HepG2 (cell line): ENCODE data around the gene PLXNB2. TPM values are rescaled to one million over a fixed set of nuclear protein-coding genes. Genes with fewer than 3 reads are reported as not detected.

Experiments
- ATAC-seq: fragments of 200-7000 bp; cut with Tn5 transposase; 3 replicates; pipeline ENCODE4 v1.9.1; 2020; ENCODE audit warnings: mild to moderate bottlenecking, moderate library complexity
- BruUV-seq: library from RNA; stranded (reverse); fragments of 400-500 nt; replicated peaks from 2 replicates; lab custom pipeline; 2021; lab: Mats Ljungman, UMichigan
- CTCF ChIA-PET: fragments of 300-600 bp; formaldehyde crosslinking; extraction: SDS; loops from one replicate; lab custom pipeline; 2021; ENCODE audit warnings: low total read pairs, inconsistent platforms, low intra/inter-chr PET ratio; lab: Yijun Ruan, JAX
- POLR2A ChIA-PET: fragments of 350-600 bp; sonication (Branson Sonifier 250); formaldehyde crosslinking; loops from one replicate; lab custom pipeline; 2020; ENCODE audit warnings: antibody characterized with exemption, inconsistent platforms; lab: Yijun Ruan, JAX
- DNase-seq: peaks from one replicate; pipeline ENCODE4 v3.0.0-alpha.2; 2015; ENCODE audit warnings: low spot score
- FAIRE-seq: peaks from 3 replicates; lab custom pipeline; 2011; peaks lifted over from hg19 to GRCh38; lab: Jason Lieb, UNC
- H2AFZ ChIP-seq: one replicate; pipeline ENCODE4 v1.6.1; 2011; ENCODE audit warnings: low read length, inconsistent platforms
- H3K27ac ChIP-seq: fragments of 300-600 bp; 3 replicates; pipeline ENCODE4 v1.8.0; 2011; ENCODE audit warnings: mixed run types, mild to moderate bottlenecking, mixed read lengths, low read length, inconsistent platforms; ENCODE audit not compliant: insufficient read depth; ENCODE audit errors: extremely low read length
- H3K27me3 ChIP-seq, 2 experiments: fragments of 200-600 bp in 1 of 2; 2 replicates in 1 of 2; 3 replicates in 1 of 2; pipeline versions ENCODE4 v1.6.0 to v1.8.0; 2011; ENCODE audit warnings: low read length in 2 of 2, mild to moderate bottlenecking in 2 of 2, moderate library complexity in 2 of 2, inconsistent platforms in 1 of 2; ENCODE audit not compliant: insufficient read depth in 2 of 2, control insufficient read depth in 1 of 2
- H3K36me3 ChIP-seq, 2 experiments: fragments of 200-600 bp in 1 of 2; replicated peaks in 1 of 2; 2 replicates in 1 of 2; 3 replicates in 1 of 2; pipeline versions ENCODE4 v1.5.1 to v1.8.0; 2011; ENCODE audit warnings: low read length in 2 of 2, inconsistent platforms in 1 of 2; ENCODE audit not compliant: insufficient read depth in 2 of 2, control insufficient read depth in 1 of 2
- H3K4me1 ChIP-seq: 2 replicates; pipeline ENCODE4 v1.5.1; 2012; ENCODE audit warnings: low read length, inconsistent platforms; ENCODE audit not compliant: insufficient read depth
- H3K4me2 ChIP-seq: 2 replicates; pipeline ENCODE4 v1.6.0; 2011; ENCODE audit warnings: low read depth, low read length, inconsistent platforms
- H3K4me3 ChIP-seq, 3 experiments: fragments of 200-600 bp in 1 of 3; sonication (generic), shearing (Covaris generic) in 1 of 3; replicated peaks in 1 of 3; 2 replicates each; pipeline ENCODE4 v1.5.1; 2011 to 2016; ENCODE audit warnings: low read length in 3 of 3, inconsistent platforms in 2 of 3, low read depth in 2 of 3, mild to moderate bottlenecking in 2 of 3, control low read depth in 1 of 3, mixed read lengths in 1 of 3; ENCODE audit not compliant: insufficient read depth in 1 of 3
- H3K79me2 ChIP-seq: one replicate; pipeline ENCODE4 v1.6.1; 2011; ENCODE audit warnings: low read length, inconsistent platforms; ENCODE audit not compliant: insufficient read depth
- H3K9ac ChIP-seq: 2 replicates; pipeline ENCODE4 v1.6.0; 2011; ENCODE audit warnings: mild to moderate bottlenecking, low read depth, low read length, inconsistent platforms; ENCODE audit not compliant: insufficient read depth
- H3K9me3 ChIP-seq: 2 replicates; pipeline ENCODE4 v1.5.1; 2012; ENCODE audit warnings: mild to moderate bottlenecking, low read length
- H4K20me1 ChIP-seq: 2 replicates; pipeline ENCODE4 v1.6.0; 2011; ENCODE audit warnings: inconsistent platforms, mild to moderate bottlenecking, low read length, moderate library complexity; ENCODE audit not compliant: insufficient read depth
- BORCS8-MEF2B ChIP-seq: sonication (generic); formaldehyde crosslinking; IDR thresholded peaks from 2 replicates; pipeline ENCODE4 v1.8.0; 2022; ENCODE audit warnings: mild to moderate bottlenecking, missing genetic modification reagents
- HNRNPLL ChIP-seq: fragments of 200-400 bp; formaldehyde crosslinking; IDR thresholded peaks from 2 replicates; pipeline ENCODE4 v1.6.1; 2017; ENCODE audit warnings: mild to moderate bottlenecking, low read depth, low read length; ENCODE audit not compliant: poor library complexity, severe bottlenecking
- MEIS1 ChIP-seq: sonication (generic); formaldehyde crosslinking; IDR thresholded peaks from 2 replicates; pipeline ENCODE4 v1.9.0; 2021; ENCODE audit warnings: mild to moderate bottlenecking, missing genetic modification reagents, moderate library complexity, borderline replicate concordance
- PPARG ChIP-seq: conservative IDR thresholded peaks from 2 replicates; pipeline ENCODE4 v1.6.1; 2016; ENCODE audit warnings: missing biosample characterization, missing genetic modification reagents
- RBM22 ChIP-seq: fragments of 200-400 bp; formaldehyde crosslinking; optimal IDR thresholded peaks from 2 replicates; pipeline ENCODE3; 2017; ENCODE audit warnings: mild to moderate bottlenecking, low read length, moderate library complexity
- RBM39 ChIP-seq: fragments of 200-400 bp; formaldehyde crosslinking; IDR thresholded peaks from one replicate; pipeline ENCODE4 v1.6.1; 2018; ENCODE audit warnings: antibody characterized with exemption, mild to moderate bottlenecking, low read depth, low read length; ENCODE audit not compliant: poor library complexity, severe bottlenecking
- SOX13 ChIP-seq, 3 experiments: fragments of 450-650 bp in 1 of 3; sonication (generic) in 1 of 3; formaldehyde crosslinking in 1 of 3; IDR thresholded peaks in 2 of 3; conservative IDR thresholded peaks in 1 of 3; 2 replicates each; pipeline versions ENCODE4 v1.5.0 to v1.6.1; 2016 to 2020; ENCODE audit warnings: antibody characterized with exemption in 1 of 3, mild to moderate bottlenecking in 1 of 3, missing compliant biosample characterization in 1 of 3, missing genetic modification reagents in 1 of 3, moderate library complexity in 1 of 3
- SOX6 ChIP-seq, 2 experiments: fragments of 450-650 bp in 1 of 2; sonication (generic) in 1 of 2; formaldehyde crosslinking in 1 of 2; IDR thresholded peaks; 2 replicates each; pipeline versions ENCODE4 v1.4.0 to v1.6.1; 2017 to 2020; ENCODE audit warnings: antibody characterized with exemption in 1 of 2, mild to moderate bottlenecking in 1 of 2, missing genetic modification reagents in 1 of 2
- SP2 ChIP-seq: sonication (generic); formaldehyde crosslinking; IDR thresholded peaks from 2 replicates; pipeline ENCODE4 v1.5.1; 2020; ENCODE audit warnings: mild to moderate bottlenecking, missing genetic modification reagents
- ZNF230 ChIP-seq: sonication (generic); formaldehyde crosslinking; IDR thresholded peaks from 2 replicates; pipeline ENCODE4 v1.4.0; 2020; ENCODE audit warnings: mild to moderate bottlenecking, missing genetic modification reagents
- ZNF589 ChIP-seq: sonication (generic); formaldehyde crosslinking; conservative IDR thresholded peaks from 2 replicates; pipeline ENCODE4 v1.8.0; 2022; ENCODE audit warnings: mild to moderate bottlenecking, moderate library complexity, missing genetic modification reagents
- ZNF605 ChIP-seq: sonication (generic); formaldehyde crosslinking; IDR thresholded peaks from 2 replicates; pipeline ENCODE4 v1.8.0; 2022; ENCODE audit warnings: mild to moderate bottlenecking, missing genetic modification reagents
- ZSCAN25 ChIP-seq: sonication (generic); formaldehyde crosslinking; IDR thresholded peaks from 2 replicates; pipeline ENCODE4 v1.8.0; 2022; ENCODE audit warnings: mild to moderate bottlenecking, missing genetic modification reagents
- WGBS: methylation state at CpG from one replicate; pipeline ENCODE4 v1.1.6; 2017; ENCODE audit warnings: low lambda C conversion rate; 5-methylcytosine and 5-hydroxymethylcytosine counted together
- in situ Hi-C: cut with HindIII; loops from 2 replicates; pipeline ENCODE4 v1.10.0; 2017; ENCODE audit warnings: low pct_unique_long_range_greater_than_20kb; ENCODE audit not compliant: extremely low pct_ligation_motif_present
- intact Hi-C: fragments of 100-400 bp; cut with micrococcal nuclease; formaldehyde crosslinking; loops from one replicate; pipeline ENCODE4 v1.10.0; 2022; ENCODE audit not compliant: unreplicated experiment
- polyA plus RNA-seq, 8 experiments: library from polyadenylated mRNA; depleted of rRNA in 3 of 8; stranded (reverse) in 7 of 8; unstranded in 1 of 8; fragments of >200 nt; fragmentation: Illumina TruSeq in 4 of 8; extraction: Trizol in 4 of 8; gene quantifications; 2 replicates each; pipeline versions ENCODE4 v1.2.1 to v1.2.3, GENCODE V29; 2011 to 2016; ENCODE audit warnings: low read depth in 4 of 8, missing spikeins in 1 of 8, mixed read lengths in 1 of 8; ENCODE audit not compliant: insufficient read depth in 1 of 8
- total RNA-seq, 5 experiments: library from RNA; depleted of rRNA; stranded (reverse); fragments of >200 nt; fragmentation: Illumina TruSeq; extraction: Trizol; gene quantifications; 2 replicates each; pipeline ENCODE4 v1.2.3, GENCODE V29; 2016; ENCODE audit warnings: low read depth in 1 of 5
- TF ChIP-seq, protein P1 (sequence below): sonication (generic); formaldehyde crosslinking; IDR thresholded peaks from 2 replicates; pipeline ENCODE4 v1.5.1; 2020; ENCODE audit warnings: missing genetic modification reagents, mild to moderate bottlenecking, borderline replicate concordance
- TF ChIP-seq, protein P2 (sequence below): sonication (generic); formaldehyde crosslinking; IDR thresholded peaks from 2 replicates; pipeline ENCODE4 v1.4.0; 2020; ENCODE audit warnings: mild to moderate bottlenecking, missing genetic modification reagents, borderline replicate concordance
- TF ChIP-seq, protein P3 (sequence below): sonication (generic); formaldehyde crosslinking; IDR thresholded peaks from 2 replicates; pipeline ENCODE4 v1.8.1; 2023; ENCODE audit warnings: mild to moderate bottlenecking, missing genetic modification reagents

PLXNB2 gene
- total and polyA plus RNA-seq, 2 of the 13 experiments (the other 11 are each of a cell fraction or from before 2014, with no cell fraction given) = 32.6 to 68.9 TPM

DNA sequence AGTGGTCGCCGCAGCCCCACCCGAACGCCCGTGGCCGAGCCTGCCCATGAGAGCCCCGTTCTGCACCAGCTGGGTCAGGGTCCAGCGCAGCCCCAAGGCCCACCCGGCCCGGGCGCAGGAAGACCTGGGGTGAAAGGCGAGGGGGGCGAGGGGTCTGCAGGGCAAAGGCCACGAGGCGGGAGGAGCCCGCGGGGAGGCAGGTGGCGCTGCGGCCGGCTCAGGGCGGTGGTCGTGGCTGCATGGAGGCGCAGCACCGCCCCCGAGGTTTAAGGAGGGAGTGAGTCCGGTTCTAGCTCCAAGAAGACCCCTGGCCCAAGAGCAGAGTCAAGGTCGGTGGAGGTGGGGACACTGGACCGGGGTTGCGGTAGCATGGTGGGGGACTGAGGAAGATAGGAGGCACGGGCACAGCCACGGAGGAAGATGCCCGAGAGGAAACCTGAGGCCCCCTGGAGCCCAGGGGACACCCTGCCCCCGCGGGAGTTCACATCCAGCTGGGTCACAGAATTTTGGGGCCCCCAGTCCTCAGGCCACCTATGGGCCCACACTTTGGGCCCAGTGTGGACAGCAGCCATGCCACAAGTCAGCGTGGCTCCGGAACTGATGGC, 55.9 kb downstream of the PLXNB2 start:
- H3K79me2 ChIP-seq = peaks cover 3% of the 10 kb centered on the region
- no peaks in the 10 kb centered on the region for H3K27me3 ChIP-seq
- intact Hi-C loops = no loop called here
- H3K27ac ChIP-seq = peak overlapping the region; percentile 36
- peaks cover 3 to 6% of the 10 kb centered on the region in 2 experiments; a peak in 3 of 5 replicates for H3K36me3 ChIP-seq
- H3K9me3 ChIP-seq = no peaks in the 10 kb centered on the region
- WGBS = 45% methylated on average over 6 of the region's 36 CpGs
- H2AFZ ChIP-seq = no peak overlapping the region
- BruUV-seq = no TSS peak
- POLR2A ChIA-PET = interaction anchor here (0.6 to 2.3 kb wide), 19 partner anchors 8 to 274 kb away, joined by 3 to 14 read pairs (median 5); partner anchors contain the start of genes DENND6B, LMF2, MAPK12 and NCAPH2
- H4K20me1 ChIP-seq = no peaks in the 10 kb centered on the region
- peak overlapping the region; percentile 96 for H3K4me2 ChIP-seq
- ATAC-seq = no peak
- CTCF ChIA-PET = interaction anchor here (1.0 to 2.0 kb wide), 8 partner anchors 20 to 247 kb away, joined by 3 to 11 read pairs (median 4); partner anchors contain the start of genes DENND6B and PPP6R2
- peaks cover 37% of the 10 kb centered on the region for H3K4me1 ChIP-seq
- peak overlapping the region; percentile 29 for H3K9ac ChIP-seq
- no peak for DNase-seq
- in situ Hi-C loops = no loop called here
- H3K4me3 ChIP-seq = peak overlapping the region; percentile 68 to 92 (median 84); a peak in 5 of 6 replicates
- FAIRE-seq = no peak
- TF ChIP-seq ZNF605 (CRISPR knock-in tag) (peak; percentile 51; the same call in 1 of the 2 replicates), SOX13 (IDR thresholded peaks at IDR 0.05) (no peak), SOX13 (CRISPR knock-in tag; conservative IDR thresholded peaks at IDR 0.05 in 1 of 2, IDR thresholded peaks at IDR 0.05 in 1 of 2) (0 out of 4 replicates have a peak, but pooled peaks of 1 of the 2 experiments have one; percentile 3), ZSCAN25 (CRISPR knock-in tag) (0 out of 2 replicates have a peak, but pooled peaks have one; percentile 13), ZNF230 (CRISPR knock-in tag) (0 out of 2 replicates have a peak, but pooled peaks have one; percentile 31), RBM22 (no peak), HNRNPLL (peak; percentile 27), ZNF589 (0 out of 2 replicates have a peak, but pooled peaks have one; percentile 5), SP2 (CRISPR knock-in tag) (peak; percentile 25; the same call in 1 of the 2 replicates), BORCS8-MEF2B (no peak), SOX6 (IDR thresholded peaks at IDR 0.05) (no peak), SOX6 (CRISPR knock-in tag; IDR thresholded peaks at IDR 0.05) (peak; percentile 20; the same call in 1 of the 2 replicates), RBM39 (peak; percentile 34), MEIS1 (CRISPR knock-in tag) (0 out of 2 replicates have a peak, but pooled peaks have one; percentile 3), PPARG (CRISPR knock-in tag) (0 out of 2 replicates have a peak, but pooled peaks have one; percentile 38)
- TF ChIP-seq, protein P1, sequence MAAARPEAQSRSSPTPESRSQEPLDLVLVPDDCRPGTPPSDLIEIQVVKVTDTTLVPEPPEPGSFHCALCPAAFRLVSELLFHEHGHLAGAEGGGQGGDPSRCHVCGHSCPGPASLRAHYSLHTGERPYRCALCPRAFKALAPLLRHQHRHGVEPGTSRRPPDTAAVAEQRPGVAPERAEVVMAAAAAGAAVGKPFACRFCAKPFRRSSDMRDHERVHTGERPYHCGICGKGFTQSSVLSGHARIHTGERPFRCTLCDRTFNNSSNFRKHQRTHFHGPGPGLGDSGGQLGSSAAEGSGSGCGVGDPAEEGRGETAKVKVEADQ (CRISPR knock-in tag) = 0 out of 2 replicates have a peak, but pooled peaks have one; percentile 10
- TF ChIP-seq, protein P2, sequence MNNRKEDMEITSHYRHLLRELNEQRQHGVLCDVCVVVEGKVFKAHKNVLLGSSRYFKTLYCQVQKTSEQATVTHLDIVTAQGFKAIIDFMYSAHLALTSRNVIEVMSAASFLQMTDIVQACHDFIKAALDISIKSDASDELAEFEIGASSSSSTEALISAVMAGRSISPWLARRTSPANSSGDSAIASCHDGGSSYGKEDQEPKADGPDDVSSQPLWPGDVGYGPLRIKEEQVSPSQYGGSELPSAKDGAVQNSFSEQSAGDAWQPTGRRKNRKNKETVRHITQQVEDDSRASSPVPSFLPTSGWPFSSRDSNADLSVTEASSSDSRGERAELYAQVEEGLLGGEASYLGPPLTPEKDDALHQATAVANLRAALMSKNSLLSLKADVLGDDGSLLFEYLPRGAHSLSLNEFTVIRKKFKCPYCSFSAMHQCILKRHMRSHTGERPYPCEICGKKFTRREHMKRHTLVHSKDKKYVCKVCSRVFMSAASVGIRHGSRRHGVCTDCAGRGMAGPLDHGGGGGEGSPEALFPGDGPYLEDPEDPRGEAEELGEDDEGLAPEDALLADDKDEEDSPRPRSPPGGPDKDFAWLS (CRISPR knock-in tag) = 0 out of 2 replicates have a peak, but pooled peaks have one; percentile 69
- TF ChIP-seq, protein P3, sequence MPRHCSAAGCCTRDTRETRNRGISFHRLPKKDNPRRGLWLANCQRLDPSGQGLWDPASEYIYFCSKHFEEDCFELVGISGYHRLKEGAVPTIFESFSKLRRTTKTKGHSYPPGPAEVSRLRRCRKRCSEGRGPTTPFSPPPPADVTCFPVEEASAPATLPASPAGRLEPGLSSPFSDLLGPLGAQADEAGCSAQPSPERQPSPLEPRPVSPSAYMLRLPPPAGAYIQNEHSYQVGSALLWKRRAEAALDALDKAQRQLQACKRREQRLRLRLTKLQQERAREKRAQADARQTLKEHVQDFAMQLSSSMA = 0 out of 2 replicates have a peak, but pooled peaks have one; percentile 36
